ENCODE data around the gene DLG1. TPM values are rescaled to one million over a fixed set of nuclear protein-coding genes. Genes with fewer than 3 reads are reported as not detected.

DLG1 gene
- total and polyA plus RNA-seq, 9 of the 15 experiments (the other 6 are each of a cell fraction or from before 2014, with no cell fraction given) = 9.4 to 63.5 (median 43.6) TPM

- TF ChIP-seq MED1 (CRISPR knock-in tag; IDR thresholded peaks at IDR 0.05; ENCODE audit: borderline replicate concordance) (no peak), FOXJ2 (tag; IDR thresholded peaks at IDR 0.05) (no peak)
Observed at GRCh38 chr3:197216914-197217313, 81.5 kb downstream of the DLG1 start (continued).

- intact Hi-C loops (cut with micrococcal nuclease) = no loop called here
- H3K4me2 ChIP-seq (ENCODE audit: insufficient read depth, low read length) = no peak overlapping the region
- no peak for TF ChIP-seq NFE2L1 (tag; IDR thresholded peaks at IDR 0.05; ENCODE audit: borderline replicate concordance, low read depth)
- TF ChIP-seq PKNOX1 (IDR thresholded peaks at IDR 0.05) = peak; percentile 57
- no peak for TF ChIP-seq SLC30A9 (CRISPR knock-in tag; IDR thresholded peaks at IDR 0.05)
- TF ChIP-seq ATF3 (IDR thresholded peaks at IDR 0.05) = peak; percentile 63
- no peak for TF ChIP-seq ATF3 (CRISPR knock-in tag; conservative IDR thresholded peaks at IDR 0.05)
- TF ChIP-seq FOSL1 (tag; conservative IDR thresholded peaks at IDR 0.05) = peak; percentile 47; the same call in 1 of the 2 replicates
- no peak for TF ChIP-seq ZNF239 (CRISPR knock-in tag; IDR thresholded peaks at IDR 0.05)
- TF ChIP-seq SREBF1 (IDR thresholded peaks at IDR 0.05; ENCODE audit: borderline replicate concordance, low read depth, low read length) = no peak
- no peak for TF ChIP-seq KDM2B (CRISPR knock-in tag; IDR thresholded peaks at IDR 0.05)
Observed at GRCh38 chr3:197216169-197216860, 82.1 kb downstream of the DLG1 start.

More at GRCh38 chr3:197216169-197216860, 82.1 kb downstream of the DLG1 start:
- in situ Hi-C loops (cut with MboI) = no loop called here
- ChIA-PET POLR2A (interaction anchor here (1.2 to 1.3 kb wide), 2 partner anchors 8 to 12 kb away, joined by 3 to 4 read pairs; no protein-coding TSS in a partner anchor), CTCF (ENCODE audit: low intra/inter-chr PET ratio) (no interaction called here)
- DNase-seq (ENCODE audit: extremely low read depth in 1 of 4, low spot score in 3 of 4) (no peak), ATAC-seq (peak; percentile 42), FAIRE-seq (peak; percentile 11)
- WGBS (ENCODE audit: insufficient coverage, low coverage, missing lambda C conversion rate) = 29% methylated on average over 5 of the region's 5 CpGs
- Histone ChIP-seq H2AFZ (ENCODE audit: low read depth, low read length) (no peak overlapping the region), H3K9ac (ENCODE audit: insufficient read depth in 1 of 2, low read depth in 2 of 2, low read length in 2 of 2) (no peak overlapping the region), H3K9me3 (replicated peaks; ENCODE audit: control insufficient read depth, insufficient read depth, low read depth, low read length) (no peaks in the 10 kb centered on the region), H3K4me1 (replicated peaks in 1 of 2; ENCODE audit: control insufficient read depth in 2 of 2, insufficient read depth in 2 of 2, low read length in 2 of 2) (peaks cover 8 to 17% of the 10 kb centered on the region in 2 experiments), H3K36me3 (ENCODE audit: control insufficient read depth, insufficient read depth, low read length) (no peaks in the 10 kb centered on the region), H3K27ac (ENCODE audit: extremely low read depth, low read depth, low read length) (no peak overlapping the region), H3K4me3 (no peak overlapping the region), H4K20me1 (replicated peaks; ENCODE audit: control insufficient read depth, insufficient read depth, low read length) (0 out of 2 replicates have a peak, but pooled peaks cover 5% of the 10 kb centered on the region), H3K9me1 (ENCODE audit: control insufficient read depth, insufficient read depth, low read length) (no peaks in the 10 kb centered on the region), H3K79me2 (ENCODE audit: control insufficient read depth, insufficient read depth, low read length) (peaks cover 96% of the 10 kb centered on the region), H3K27me3 (ENCODE audit: control insufficient read depth in 2 of 2, insufficient read depth in 2 of 2, low read length in 2 of 2) (no peaks in the 10 kb centered on the region)
- BruUV-seq (replicated peaks) = no TSS peak
